Measurements from ENCODE around the gene TSPOAP1. TPM values are rescaled to one million over a fixed set of nuclear protein-coding genes. Genes with fewer than 3 reads are reported as not detected.

The TSPOAP1 gene
- total and polyA plus RNA-seq, 10 of the 15 experiments (the other 5 are each of a cell fraction or from before 2014, with no cell fraction given): 0.58 to 16.4 (median 4.2) TPM; not detected in 1

GRCh38 chr17:58328195-58329034 is at the start of gene TSPOAP1 (continued):
- TF ChIP-seq, protein P1, sequence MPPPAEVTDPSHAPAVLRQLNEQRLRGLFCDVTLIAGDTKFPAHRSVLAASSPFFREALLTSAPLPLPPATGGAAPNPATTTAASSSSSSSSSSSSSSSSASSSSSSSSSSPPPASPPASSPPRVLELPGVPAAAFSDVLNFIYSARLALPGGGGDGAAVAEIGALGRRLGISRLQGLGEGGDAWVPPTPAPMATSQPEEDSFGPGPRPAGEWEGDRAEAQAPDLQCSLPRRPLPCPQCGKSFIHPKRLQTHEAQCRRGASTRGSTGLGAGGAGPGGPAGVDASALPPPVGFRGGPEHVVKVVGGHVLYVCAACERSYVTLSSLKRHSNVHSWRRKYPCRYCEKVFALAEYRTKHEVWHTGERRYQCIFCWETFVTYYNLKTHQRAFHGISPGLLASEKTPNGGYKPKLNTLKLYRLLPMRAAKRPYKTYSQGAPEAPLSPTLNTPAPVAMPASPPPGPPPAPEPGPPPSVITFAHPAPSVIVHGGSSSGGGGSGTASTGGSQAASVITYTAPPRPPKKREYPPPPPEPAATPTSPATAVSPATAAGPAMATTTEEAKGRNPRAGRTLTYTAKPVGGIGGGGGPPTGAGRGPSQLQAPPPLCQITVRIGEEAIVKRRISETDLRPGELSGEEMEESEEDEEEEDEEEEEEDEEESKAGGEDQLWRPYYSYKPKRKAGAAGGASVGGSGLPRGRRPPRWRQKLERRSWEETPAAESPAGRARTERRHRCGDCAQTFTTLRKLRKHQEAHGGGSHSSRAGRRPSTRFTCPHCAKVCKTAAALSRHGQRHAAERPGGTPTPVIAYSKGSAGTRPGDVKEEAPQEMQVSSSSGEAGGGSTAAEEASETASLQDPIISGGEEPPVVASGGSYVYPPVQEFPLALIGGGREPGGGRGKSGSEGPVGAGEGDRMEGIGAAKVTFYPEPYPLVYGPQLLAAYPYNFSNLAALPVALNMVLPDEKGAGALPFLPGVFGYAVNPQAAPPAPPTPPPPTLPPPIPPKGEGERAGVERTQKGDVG (CRISPR knock-in tag; IDR thresholded peaks at IDR 0.05): peak; percentile 4; the same call in 1 of the 2 replicates
- TF ChIP-seq YBX1 (IDR thresholded peaks at IDR 0.05): 0 out of 2 replicates have a peak, but pooled peaks have one; percentile 46
- TF ChIP-seq CHD2 (IDR thresholded peaks at IDR 0.05; ENCODE audit: borderline replicate concordance, low read depth, low read length): peak; percentile 78
- TF ChIP-seq, protein P2, sequence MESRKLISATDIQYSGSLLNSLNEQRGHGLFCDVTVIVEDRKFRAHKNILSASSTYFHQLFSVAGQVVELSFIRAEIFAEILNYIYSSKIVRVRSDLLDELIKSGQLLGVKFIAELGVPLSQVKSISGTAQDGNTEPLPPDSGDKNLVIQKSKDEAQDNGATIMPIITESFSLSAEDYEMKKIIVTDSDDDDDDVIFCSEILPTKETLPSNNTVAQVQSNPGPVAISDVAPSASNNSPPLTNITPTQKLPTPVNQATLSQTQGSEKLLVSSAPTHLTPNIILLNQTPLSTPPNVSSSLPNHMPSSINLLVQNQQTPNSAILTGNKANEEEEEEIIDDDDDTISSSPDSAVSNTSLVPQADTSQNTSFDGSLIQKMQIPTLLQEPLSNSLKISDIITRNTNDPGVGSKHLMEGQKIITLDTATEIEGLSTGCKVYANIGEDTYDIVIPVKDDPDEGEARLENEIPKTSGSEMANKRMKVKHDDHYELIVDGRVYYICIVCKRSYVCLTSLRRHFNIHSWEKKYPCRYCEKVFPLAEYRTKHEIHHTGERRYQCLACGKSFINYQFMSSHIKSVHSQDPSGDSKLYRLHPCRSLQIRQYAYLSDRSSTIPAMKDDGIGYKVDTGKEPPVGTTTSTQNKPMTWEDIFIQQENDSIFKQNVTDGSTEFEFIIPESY (IDR thresholded peaks at IDR 0.05): no peak
- peak; percentile 94 for TF ChIP-seq POU2F2 (IDR thresholded peaks at IDR 0.05; ENCODE audit: borderline replicate concordance, low read depth, low read length)
- no peak for TF ChIP-seq ZNF274 (IDR thresholded peaks at IDR 0.05; ENCODE audit: insufficient read depth, insufficient read length)
- peak; percentile 33 for TF ChIP-seq HDAC6 (IDR thresholded peaks at IDR 0.05; ENCODE audit: unreplicated experiment)
- no peak; the same call in 1 of the 2 replicates for TF ChIP-seq CHD4 (IDR thresholded peaks at IDR 0.05)
- TF ChIP-seq RB1 (IDR thresholded peaks at IDR 0.05; ENCODE audit: borderline replicate concordance): no peak
- TF ChIP-seq ZNF207 (IDR thresholded peaks at IDR 0.05; ENCODE audit: borderline replicate concordance): no peak
- TF ChIP-seq GATAD2B (conservative IDR thresholded peaks at IDR 0.05; ENCODE audit: low read depth): 0 out of 2 replicates have a peak, but pooled peaks have one; percentile 33
- 0 out of 4 replicates have a peak, but pooled peaks of 1 of the 2 experiments have one; percentile 9 for TF ChIP-seq EP300 (IDR thresholded peaks at IDR 0.05; ENCODE audit: borderline replicate concordance in 1 of 2, control insufficient read depth in 1 of 2, low read depth in 2 of 2, low read length in 2 of 2)
- peak; percentile 82; the same call in 1 of the 2 replicates for TF ChIP-seq ZBED1 (IDR thresholded peaks at IDR 0.05; ENCODE audit: borderline replicate concordance)
- TF ChIP-seq KDM1A (IDR thresholded peaks at IDR 0.05; ENCODE audit: borderline replicate concordance): no peak
- TF ChIP-seq LARP7 (IDR thresholded peaks at IDR 0.05): peak; percentile 37; the same call in 1 of the 2 replicates
- no peak for TF ChIP-seq NR2F1 (conservative IDR thresholded peaks at IDR 0.05)
- peak; percentile 15; the same call in 1 of the 2 replicates for TF ChIP-seq SPI1 (IDR thresholded peaks at IDR 0.05; ENCODE audit: borderline replicate concordance, insufficient read depth, low read depth, low read length)
- no peak for TF ChIP-seq HDAC2 (IDR thresholded peaks at IDR 0.05)
- peak; percentile 25; the same call in 1 of the 2 replicates for TF ChIP-seq SMARCA5 (IDR thresholded peaks at IDR 0.05)
- no peak for TF ChIP-seq NR2C1 (IDR thresholded peaks at IDR 0.05)
- TF ChIP-seq PML (IDR thresholded peaks at IDR 0.05; ENCODE audit: low read length): no peak
- TF ChIP-seq, protein P3, sequence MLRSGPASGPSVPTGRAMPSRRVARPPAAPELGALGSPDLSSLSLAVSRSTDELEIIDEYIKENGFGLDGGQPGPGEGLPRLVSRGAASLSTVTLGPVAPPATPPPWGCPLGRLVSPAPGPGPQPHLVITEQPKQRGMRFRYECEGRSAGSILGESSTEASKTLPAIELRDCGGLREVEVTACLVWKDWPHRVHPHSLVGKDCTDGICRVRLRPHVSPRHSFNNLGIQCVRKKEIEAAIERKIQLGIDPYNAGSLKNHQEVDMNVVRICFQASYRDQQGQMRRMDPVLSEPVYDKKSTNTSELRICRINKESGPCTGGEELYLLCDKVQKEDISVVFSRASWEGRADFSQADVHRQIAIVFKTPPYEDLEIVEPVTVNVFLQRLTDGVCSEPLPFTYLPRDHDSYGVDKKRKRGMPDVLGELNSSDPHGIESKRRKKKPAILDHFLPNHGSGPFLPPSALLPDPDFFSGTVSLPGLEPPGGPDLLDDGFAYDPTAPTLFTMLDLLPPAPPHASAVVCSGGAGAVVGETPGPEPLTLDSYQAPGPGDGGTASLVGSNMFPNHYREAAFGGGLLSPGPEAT (IDR thresholded peaks at IDR 0.05; ENCODE audit: low read depth): peak; percentile 40; the same call in 1 of the 2 replicates
- TF ChIP-seq SMAD1 (IDR thresholded peaks at IDR 0.05; ENCODE audit: low read depth, partially characterized antibody): peak; percentile 76
- 0 out of 2 replicates have a peak, but pooled peaks have one; percentile 79 for TF ChIP-seq NFXL1 (IDR thresholded peaks at IDR 0.05; ENCODE audit: borderline replicate concordance)
- no peak for TF ChIP-seq PAX8 (IDR thresholded peaks at IDR 0.05)

All from GM12878 (cell line).